Parietal lobe (tissue), 2 donors: ENCODE data around the gene SNF8. TPM values are rescaled to one million over a fixed set of nuclear protein-coding genes. Genes with fewer than 3 reads are reported as not detected.

Experiments
- small RNA-seq: library from RNA; depleted of rRNA; stranded (forward); fragments of <200 nt; gene quantifications from one replicate; pipeline ENCODE3, GENCODE V24; 2014; ENCODE audit warnings: low replicate concordance
- total RNA-seq: library from RNA; depleted of rRNA; stranded (reverse); fragments of >200 nt; gene quantifications from one replicate; pipeline ENCODE4 v1.2.3, GENCODE V29; 2014

SNF8 gene, protein sequence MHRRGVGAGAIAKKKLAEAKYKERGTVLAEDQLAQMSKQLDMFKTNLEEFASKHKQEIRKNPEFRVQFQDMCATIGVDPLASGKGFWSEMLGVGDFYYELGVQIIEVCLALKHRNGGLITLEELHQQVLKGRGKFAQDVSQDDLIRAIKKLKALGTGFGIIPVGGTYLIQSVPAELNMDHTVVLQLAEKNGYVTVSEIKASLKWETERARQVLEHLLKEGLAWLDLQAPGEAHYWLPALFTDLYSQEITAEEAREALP
- total RNA-seq: 59.8 TPM

GRCh38 chr17:48944515-48945260 is at the start of gene SNF8:
Gene SNF8, minus strand, starts transcription at chr17:48944842. Its CDS starts 108 bp downstream, at chr17:48944734.

GRCh38 chr17:48908047-48908843 is 36.4 kb downstream of the SNF8 start, which contains the start of gene UBE2Z:
Gene UBE2Z, plus strand, starts transcription at chr17:48908407. Its CDS starts 97 bp downstream, at chr17:48908504.

Small RNA genes within 50 kb of the gene (small RNA-seq; reads per million reads assigned to genes)
- gene AC068531.1 (not detected), gene RF00263 (not detected), gene RF01210 (not detected), gene RNU1-42P (0.34 reads per million, percentile 18 among the genes with 10 or more reads in this experiment)

Other genes with a start within 250 kb of the SNF8 start
- not detected for gene PRAC1, start 222.3 kb downstream of the SNF8 start, total RNA-seq
- gene PRAC2, start 221.7 kb downstream of the SNF8 start, total RNA-seq: not detected
- not detected for gene HOXB13, start 216.1 kb downstream of the SNF8 start, total RNA-seq
- not detected for gene TTLL6, start 127.6 kb downstream of the SNF8 start, total RNA-seq
- gene CALCOCO2, start 113.8 kb downstream of the SNF8 start, total RNA-seq: 38.5 TPM
- 28.8 TPM for gene ATP5MC1, start 52.1 kb downstream of the SNF8 start, total RNA-seq
- 61.0 TPM for gene UBE2Z, start 36.4 kb downstream of the SNF8 start, total RNA-seq
- not detected for gene GIP, start 23.8 kb upstream of the SNF8 start, total RNA-seq
- 2.8 TPM for gene IGF2BP1, start 52.5 kb upstream of the SNF8 start, total RNA-seq
- not detected for gene B4GALNT2, start 187.9 kb upstream of the SNF8 start, total RNA-seq